ENCODE data around the gene USP46.

The USP46 gene

GRCh38 chr4:52568351-52568750 lies 90.8 kb downstream of the USP46 start:
- no peak for DNase-seq

- no peak for DNase-seq
Measured at GRCh38 chr4:52566136-52567031, 92.7 kb downstream of the USP46 start.

- no peak for DNase-seq
Measured at GRCh38 chr4:52560844-52561280, 98.2 kb downstream of the USP46 start.

DNA sequence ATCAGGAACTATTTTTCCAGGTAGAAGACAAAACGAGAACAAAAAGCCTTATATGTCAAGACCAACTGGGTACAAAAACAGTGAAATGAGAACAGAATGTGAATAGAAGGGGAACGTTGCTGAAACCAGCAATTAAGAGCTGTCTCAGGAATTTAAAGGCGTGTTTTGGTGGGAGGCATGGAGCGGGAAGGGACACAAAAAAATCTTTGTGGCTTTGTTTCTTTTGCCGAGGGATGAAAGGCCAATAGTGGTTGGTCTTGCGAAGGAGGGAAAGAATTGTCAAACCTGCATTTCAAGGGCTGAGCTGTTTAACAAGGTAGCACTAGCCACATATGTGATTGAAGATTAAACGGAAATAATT lies 103.8 kb downstream of the USP46 start:
- no peak for DNase-seq

DNA sequence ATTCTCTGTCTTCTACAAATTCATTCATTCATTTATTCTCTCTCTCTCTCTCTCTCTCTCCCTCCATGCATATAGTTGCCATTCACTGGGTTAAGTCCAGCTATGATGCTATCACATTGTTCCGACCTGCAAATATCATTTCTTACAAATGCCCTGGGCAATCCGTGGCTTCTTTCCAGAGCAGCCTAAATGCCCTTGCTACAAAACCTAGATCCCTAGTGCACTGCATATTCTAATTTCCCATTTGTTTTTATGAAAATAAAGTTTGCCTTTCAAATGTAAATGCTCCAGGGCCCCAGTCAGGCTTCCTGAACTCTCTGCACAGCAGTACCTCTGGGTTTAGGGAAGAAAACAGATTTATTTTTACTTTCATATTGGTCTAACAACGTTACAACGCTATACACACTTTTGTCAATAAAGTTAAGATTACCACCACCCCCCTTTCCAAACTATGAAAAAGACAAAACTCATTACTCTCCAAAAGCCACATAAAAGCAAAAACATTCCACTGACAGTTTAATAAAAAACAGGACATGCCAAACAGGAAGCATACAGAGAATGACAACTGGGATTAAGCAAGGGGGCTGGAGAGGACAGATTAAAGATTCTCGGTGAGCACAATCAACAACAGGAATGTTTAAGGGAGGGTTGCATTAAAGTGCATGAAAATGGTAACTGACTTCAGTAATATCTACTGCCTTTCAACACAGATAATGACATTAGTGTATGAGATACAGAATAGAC lies 104.3 kb downstream of the USP46 start:
- no peak for DNase-seq

DNA sequence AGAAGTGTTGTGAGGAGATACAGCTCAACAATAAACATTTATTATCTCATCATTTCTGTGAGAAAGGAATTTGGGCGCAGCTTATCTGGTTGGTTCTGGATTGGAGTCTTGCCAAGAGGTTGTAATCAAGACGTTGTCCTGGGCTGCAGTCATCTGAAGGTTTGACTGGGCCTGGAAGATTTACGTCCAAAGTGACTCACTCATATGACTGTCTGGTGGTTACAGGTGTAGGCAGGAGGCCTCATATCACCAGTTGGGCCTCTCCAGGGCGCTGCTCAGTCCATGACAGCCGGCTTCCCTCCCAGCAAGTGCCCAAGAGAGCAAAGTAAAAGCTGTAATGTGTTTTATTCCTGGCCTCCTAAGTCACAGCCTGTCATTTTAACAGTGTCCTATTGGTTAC lies 106.3 kb downstream of the USP46 start:
- DNase-seq = no peak

GRCh38 chr4:52551487-52551886 lies 107.6 kb downstream of the USP46 start:
- DNase-seq = peak; percentile 10

DNA sequence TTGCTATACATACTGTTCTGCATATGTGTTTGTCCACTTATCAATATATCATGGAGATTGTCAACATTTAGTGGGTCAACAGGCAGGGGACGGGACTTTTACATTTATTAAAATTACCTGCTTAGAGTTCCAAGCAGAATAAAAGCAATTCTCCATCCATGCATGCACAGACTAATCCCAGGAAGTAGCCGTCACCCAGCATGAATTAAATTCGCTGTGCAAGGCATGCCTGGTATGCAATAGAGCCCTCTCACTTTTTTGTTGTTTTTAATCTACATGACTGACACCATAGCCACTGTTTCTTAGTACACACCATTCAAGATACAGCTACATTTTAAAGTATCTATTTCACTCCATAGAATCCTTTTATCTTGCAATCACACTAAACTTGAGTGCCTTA lies 108.9 kb downstream of the USP46 start:
- DNase-seq = no peak

DNA sequence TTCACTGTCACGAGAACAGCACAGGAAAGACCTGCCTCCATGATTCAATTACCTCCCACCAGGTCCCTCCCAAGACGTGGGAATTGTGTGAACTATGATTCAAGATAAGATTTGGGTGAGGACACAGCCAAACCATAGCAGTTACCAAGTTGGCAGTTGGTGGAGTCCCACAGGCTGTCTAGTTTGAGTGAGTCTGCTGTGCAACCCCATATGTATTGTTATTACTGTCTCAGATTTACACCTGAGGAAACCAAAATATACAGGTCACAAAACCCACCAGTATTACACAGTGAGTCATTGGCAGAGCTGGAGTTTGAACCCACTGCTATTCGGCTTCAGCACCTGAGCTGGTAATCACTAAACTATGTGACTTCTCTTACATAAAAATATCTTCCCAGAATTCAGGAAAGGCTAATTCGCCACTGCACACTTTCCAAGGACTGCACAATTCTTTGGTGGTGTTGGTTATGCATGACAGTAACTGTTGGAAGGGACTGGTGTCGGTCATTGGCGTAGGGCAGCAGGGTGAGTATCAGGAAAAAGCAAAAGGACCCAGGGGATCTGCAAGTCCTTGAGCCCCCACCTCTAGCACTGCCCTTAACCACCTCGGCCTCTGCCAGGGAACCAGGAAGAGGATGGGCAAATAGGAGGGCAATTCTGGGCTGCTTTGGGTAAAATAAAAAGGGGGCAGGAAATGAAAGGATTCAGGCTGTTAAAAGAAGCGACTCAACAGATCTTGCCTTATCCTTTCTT lies 110.1 kb downstream of the USP46 start:
- no peak for DNase-seq

- DNase-seq = no peak
Measured at GRCh38 chr4:52546449-52546848, 112.7 kb downstream of the USP46 start.

DNA sequence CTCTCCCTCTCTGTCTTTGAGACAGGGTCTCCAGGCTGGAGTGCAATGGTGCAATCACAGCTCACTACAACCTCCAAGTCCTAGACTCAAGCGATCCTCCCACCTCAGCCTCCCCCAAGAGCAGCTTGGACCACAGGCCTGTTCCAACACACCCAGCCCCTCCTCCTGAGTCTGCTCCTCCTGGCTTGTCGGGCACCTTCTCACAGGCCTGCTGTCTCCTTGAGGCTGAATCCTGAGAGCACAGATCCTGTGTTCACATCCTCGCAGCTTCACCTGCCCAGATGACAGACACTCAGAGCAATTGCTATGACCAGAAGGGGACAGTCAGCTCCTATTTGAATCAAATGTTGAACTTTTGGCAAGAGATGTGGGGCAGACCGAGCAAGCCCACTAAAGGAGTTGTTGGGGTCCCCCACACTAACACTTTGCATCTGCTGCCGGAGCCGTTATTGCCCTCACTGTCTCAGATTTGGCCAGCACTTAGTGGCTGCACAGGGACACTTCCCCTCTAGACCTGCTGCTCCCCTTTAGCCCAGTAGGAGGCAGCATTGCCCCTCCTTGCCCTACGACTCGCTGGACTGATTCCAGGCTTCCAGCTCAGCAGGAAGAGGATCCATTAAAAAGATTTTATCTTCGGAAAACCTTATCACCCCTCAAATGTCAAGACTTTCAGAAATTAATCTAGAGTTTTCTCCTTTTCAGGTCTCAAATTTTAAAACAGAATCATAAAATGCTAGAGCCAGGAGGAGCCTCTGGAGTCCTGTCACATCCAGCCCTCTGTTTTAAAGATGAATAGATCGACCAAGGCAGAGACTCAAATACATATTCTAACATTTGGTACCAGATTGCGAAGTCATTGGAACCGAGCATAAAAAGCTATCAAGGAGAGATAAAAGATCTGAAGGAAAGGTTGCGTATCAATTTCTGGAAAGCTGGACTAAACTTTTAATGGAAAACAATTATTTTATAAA lies 113.7 kb downstream of the USP46 start:
- DNase-seq = peak; percentile 70

All from midbrain (tissue), 1 donor.